HG03432 (cell line): ENCODE data around the gene POLR1E.
"Not testable (repeated sequence)": the region's sequence is repeated elsewhere in the genome, so short reads cannot be mapped to it uniquely, and the experiment has no call there.

ENCODE experiments used
- ATAC-seq: cut with Tn5 transposase; IDR thresholded peaks from one replicate; pipeline ENCODE4 v1.9.1; 2021; ENCODE audit warnings: mild to moderate bottlenecking, moderate library complexity; ENCODE audit not compliant: unreplicated experiment

Gene POLR1E

GRCh38 chr9:37464426-37465248, 21.1 kb upstream of the POLR1E start:
- peak; percentile 46 for ATAC-seq

- peak; percentile 79 for ATAC-seq
Observed at GRCh38 chr9:37465249-37466036, 20.3 kb upstream of the POLR1E start, which contains the start of gene ZBTB5. ZBTB5 (minus strand) TSS chr9:37465450; CDS start chr9:37442551, 22,899 bp downstream.

GRCh38 chr9:37466037-37466709, 19.6 kb upstream of the POLR1E start:
- ATAC-seq: peak; percentile 14

- not testable (repeated sequence) for ATAC-seq
Observed at GRCh38 chr9:37467530-37467929, 18.2 kb upstream of the POLR1E start.

- ATAC-seq: no peak
Observed at GRCh38 chr9:37468620-37469019, 17.1 kb upstream of the POLR1E start.

GRCh38 chr9:37471942-37472684, 13.6 kb upstream of the POLR1E start:
- no peak for ATAC-seq

GRCh38 chr9:37473982-37474381, 11.8 kb upstream of the POLR1E start:
- not testable (repeated sequence) for ATAC-seq

GRCh38 chr9:37474438-37474837, 11.3 kb upstream of the POLR1E start:
- no peak for ATAC-seq

- no peak for ATAC-seq
Observed at GRCh38 chr9:37476930-37477329, 8.8 kb upstream of the POLR1E start.

GRCh38 chr9:37477443-37477842, 8.3 kb upstream of the POLR1E start:
- not testable (repeated sequence) for ATAC-seq

- not testable (repeated sequence) for ATAC-seq
Observed at GRCh38 chr9:37477987-37478619, 7.6 kb upstream of the POLR1E start.

GRCh38 chr9:37480759-37481158, 5.0 kb upstream of the POLR1E start:
- ATAC-seq: no peak

GRCh38 chr9:37486256-37486615, 488 bp downstream of the POLR1E start:
- no peak for ATAC-seq

GRCh38 chr9:37486616-37487548, 1.1 kb downstream of the POLR1E start:
- no peak for ATAC-seq

GRCh38 chr9:37491939-37492338, 6.2 kb downstream of the POLR1E start:
- no peak for ATAC-seq

GRCh38 chr9:37495571-37495970, 9.8 kb downstream of the POLR1E start:
- ATAC-seq: no peak

- no peak for ATAC-seq
Observed at GRCh38 chr9:37496020-37496419, 10.3 kb downstream of the POLR1E start.

- no peak for ATAC-seq
Observed at GRCh38 chr9:37497320-37497719, 11.6 kb downstream of the POLR1E start.

GRCh38 chr9:37498457-37498856, 12.7 kb downstream of the POLR1E start:
- no peak for ATAC-seq
